ENCODE measurements around the gene AGGF1. TPM values are rescaled to one million over a fixed set of nuclear protein-coding genes. Genes with fewer than 3 reads are reported as not detected.
A peak's percentile ranks its signal among the peaks of the same experiment; 100 is the strongest.

The AGGF1 gene
- total RNA-seq, 1 experiment from 2014 or later, result 15.4 TPM

DNA sequence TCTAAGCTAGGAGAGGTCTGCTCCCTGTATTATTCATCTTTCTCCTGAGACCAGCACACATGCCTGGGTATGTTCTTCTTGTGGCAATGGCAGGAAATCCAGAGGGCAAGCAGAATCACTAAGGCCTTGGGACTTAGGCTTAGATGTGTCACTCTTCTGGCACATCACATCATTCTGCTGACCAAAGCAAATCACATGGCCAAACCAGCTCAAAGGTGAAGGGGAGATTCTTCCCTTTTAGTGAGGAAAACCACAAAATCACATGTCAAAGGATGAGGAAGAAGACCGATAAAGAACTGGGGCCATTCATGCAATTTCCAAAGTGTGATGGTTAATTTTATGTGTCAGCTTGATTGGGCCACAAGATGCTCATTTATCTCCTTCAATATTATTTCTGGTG is 5.7 kb upstream of the AGGF1 start:
- H3K9me3 ChIP-seq (ENCODE audit: insufficient read depth, low read depth), result peaks cover 3% of the 10 kb centered on the region; the same call in 1 of the 2 replicates
- ChIA-PET CTCF (no interaction called here), POLR2A (ENCODE audit: unreplicated experiment) (no interaction called here)
- H3K4me2 ChIP-seq, result no peak overlapping the region
- no peak overlapping the region for H3K27ac ChIP-seq
- no peaks in the 10 kb centered on the region for H3K79me2 ChIP-seq (ENCODE audit: low read depth)
- no peaks in the 10 kb centered on the region for H3K36me3 ChIP-seq (ENCODE audit: low read depth)
- no peaks in the 10 kb centered on the region for H4K20me1 ChIP-seq (ENCODE audit: insufficient read depth)
- no peak for DNase-seq
- H3K27me3 ChIP-seq (ENCODE audit: insufficient read depth, low read depth), result no peaks in the 10 kb centered on the region
- intact Hi-C loops (cut with micrococcal nuclease; ENCODE audit: unreplicated experiment), result no loop called here
- TF ChIP-seq CTCF (conservative IDR thresholded peaks at IDR 0.05) (no peak), EZH2 (IDR thresholded peaks at IDR 0.05; ENCODE audit: low read depth) (no peak)
- BruUV-seq (replicated peaks), result no TSS peak
- no peaks in the 10 kb centered on the region for H3K9me2 ChIP-seq (ENCODE audit: insufficient read depth)
- peaks cover under 1% of the 10 kb centered on the region; the same call in 1 of the 2 replicates for H3F3A ChIP-seq (ENCODE audit: insufficient read depth, low read depth)
- H3K4me1 ChIP-seq (replicated peaks; ENCODE audit: insufficient read depth), result no peaks in the 10 kb centered on the region
- H3K4me3 ChIP-seq, result no peak overlapping the region
- H2AFZ ChIP-seq, result no peak overlapping the region

GRCh38 chr5:77028631-77029375 is 1.4 kb upstream of the AGGF1 start:
- Histone ChIP-seq H3K27me3 (ENCODE audit: insufficient read depth, low read depth) (no peaks in the 10 kb centered on the region), H3K9me3 (ENCODE audit: insufficient read depth, low read depth) (peaks cover 3% of the 10 kb centered on the region; the same call in 1 of the 2 replicates), H3F3A (ENCODE audit: insufficient read depth, low read depth) (peaks cover 15% of the 10 kb centered on the region; the same call in 1 of the 2 replicates), H3K79me2 (ENCODE audit: low read depth) (peaks cover 21% of the 10 kb centered on the region), H3K4me3 (no peak overlapping the region), H3K27ac (no peak overlapping the region), H4K20me1 (ENCODE audit: insufficient read depth) (no peaks in the 10 kb centered on the region), H3K4me2 (no peak overlapping the region), H3K4me1 (replicated peaks; ENCODE audit: insufficient read depth) (peaks cover 15% of the 10 kb centered on the region), H2AFZ (peak overlapping the region; percentile 58; the same call in 1 of the 2 replicates), H3K9me2 (ENCODE audit: insufficient read depth) (no peaks in the 10 kb centered on the region), H3K36me3 (ENCODE audit: low read depth) (no peaks in the 10 kb centered on the region)
- BruUV-seq (replicated peaks), result no TSS peak
- CTCF ChIA-PET, result interaction anchor here (0.6 kb wide), 1 partner anchor 210 kb away, joined by 3 read pairs; no protein-coding TSS in a partner anchor
- POLR2A ChIA-PET (ENCODE audit: unreplicated experiment), result no interaction called here
- intact Hi-C loops (cut with micrococcal nuclease; ENCODE audit: unreplicated experiment), result no loop called here
- DNase-seq, result no peak
- TF ChIP-seq EZH2 (IDR thresholded peaks at IDR 0.05; ENCODE audit: low read depth) (no peak), CTCF (conservative IDR thresholded peaks at IDR 0.05) (no peak)

DNA sequence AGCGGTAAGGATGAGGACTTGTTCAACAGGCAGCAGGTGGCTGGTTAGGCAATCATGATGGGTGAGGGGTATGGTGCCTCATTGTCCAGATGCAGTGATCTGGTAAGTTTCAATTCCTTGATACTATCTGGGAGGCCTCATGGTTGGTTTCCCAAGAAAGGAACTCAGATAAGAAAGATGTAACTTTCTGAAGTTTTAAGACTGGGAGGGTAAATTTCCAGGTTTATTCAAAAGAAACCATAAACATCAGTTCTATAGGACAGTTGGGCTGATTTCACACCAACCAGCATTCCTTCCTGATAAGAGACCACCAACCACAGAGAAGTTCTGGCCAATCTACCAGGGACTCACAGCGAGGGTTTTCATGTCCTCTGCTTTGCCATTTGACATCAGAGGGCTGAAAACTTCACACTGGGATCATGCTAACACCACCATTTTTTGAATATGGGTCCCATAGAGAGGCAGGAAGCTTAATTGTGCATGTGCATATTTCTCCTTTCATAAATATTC is 773 bp upstream of the AGGF1 start:
- H2AFZ ChIP-seq, result peak overlapping the region; percentile 99
- BruUV-seq (replicated peaks), result no TSS peak
- H4K20me1 ChIP-seq (ENCODE audit: insufficient read depth), result no peaks in the 10 kb centered on the region
- no peaks in the 10 kb centered on the region for H3K36me3 ChIP-seq (ENCODE audit: low read depth)
- no peak overlapping the region for H3K27ac ChIP-seq
- DNase-seq, result no peak
- peak overlapping the region; percentile 98 for H3K4me3 ChIP-seq
- H3K9me3 ChIP-seq (ENCODE audit: insufficient read depth, low read depth), result peaks cover 3% of the 10 kb centered on the region; the same call in 1 of the 2 replicates
- POLR2A ChIA-PET (ENCODE audit: unreplicated experiment), result interaction anchor here (0.5 to 0.6 kb wide), 3 partner anchors 211 to 1309 kb away, joined by 3 to 5 read pairs (median 4); partner anchors contain the start of gene F2RL1
- CTCF ChIA-PET, result no interaction called here
- intact Hi-C loops (cut with micrococcal nuclease; ENCODE audit: unreplicated experiment), result no loop called here
- peak overlapping the region; percentile 99 for H3K4me2 ChIP-seq
- peaks cover 21% of the 10 kb centered on the region for H3K79me2 ChIP-seq (ENCODE audit: low read depth)
- H3K27me3 ChIP-seq (ENCODE audit: insufficient read depth, low read depth), result no peaks in the 10 kb centered on the region
- TF ChIP-seq EZH2 (IDR thresholded peaks at IDR 0.05; ENCODE audit: low read depth), result no peak
- TF ChIP-seq CTCF (conservative IDR thresholded peaks at IDR 0.05), result no peak
- H3F3A ChIP-seq (ENCODE audit: insufficient read depth, low read depth), result peaks cover 15% of the 10 kb centered on the region; the same call in 1 of the 2 replicates
- peaks cover 15% of the 10 kb centered on the region for H3K4me1 ChIP-seq (replicated peaks; ENCODE audit: insufficient read depth)
- no peaks in the 10 kb centered on the region for H3K9me2 ChIP-seq (ENCODE audit: insufficient read depth)

Data from PC-9 (cell line).